ENCODE measurements around the gene PSMD8.

PSMD8 gene

GRCh38 chr19:38386971-38387549 lies 12.7 kb downstream of the PSMD8 start:
- TF ChIP-seq, protein P1, sequence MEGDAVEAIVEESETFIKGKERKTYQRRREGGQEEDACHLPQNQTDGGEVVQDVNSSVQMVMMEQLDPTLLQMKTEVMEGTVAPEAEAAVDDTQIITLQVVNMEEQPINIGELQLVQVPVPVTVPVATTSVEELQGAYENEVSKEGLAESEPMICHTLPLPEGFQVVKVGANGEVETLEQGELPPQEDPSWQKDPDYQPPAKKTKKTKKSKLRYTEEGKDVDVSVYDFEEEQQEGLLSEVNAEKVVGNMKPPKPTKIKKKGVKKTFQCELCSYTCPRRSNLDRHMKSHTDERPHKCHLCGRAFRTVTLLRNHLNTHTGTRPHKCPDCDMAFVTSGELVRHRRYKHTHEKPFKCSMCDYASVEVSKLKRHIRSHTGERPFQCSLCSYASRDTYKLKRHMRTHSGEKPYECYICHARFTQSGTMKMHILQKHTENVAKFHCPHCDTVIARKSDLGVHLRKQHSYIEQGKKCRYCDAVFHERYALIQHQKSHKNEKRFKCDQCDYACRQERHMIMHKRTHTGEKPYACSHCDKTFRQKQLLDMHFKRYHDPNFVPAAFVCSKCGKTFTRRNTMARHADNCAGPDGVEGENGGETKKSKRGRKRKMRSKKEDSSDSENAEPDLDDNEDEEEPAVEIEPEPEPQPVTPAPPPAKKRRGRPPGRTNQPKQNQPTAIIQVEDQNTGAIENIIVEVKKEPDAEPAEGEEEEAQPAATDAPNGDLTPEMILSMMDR (IDR thresholded peaks at IDR 0.05; ENCODE audit: low read depth, low read length, missing control alignments) = no peak
- DNase-seq (ENCODE audit: low read depth) = no peak
- H3K4me3 ChIP-seq (ENCODE audit: low read depth, low read length) = no peak overlapping the region; the same call in 1 of the 2 replicates

DNA sequence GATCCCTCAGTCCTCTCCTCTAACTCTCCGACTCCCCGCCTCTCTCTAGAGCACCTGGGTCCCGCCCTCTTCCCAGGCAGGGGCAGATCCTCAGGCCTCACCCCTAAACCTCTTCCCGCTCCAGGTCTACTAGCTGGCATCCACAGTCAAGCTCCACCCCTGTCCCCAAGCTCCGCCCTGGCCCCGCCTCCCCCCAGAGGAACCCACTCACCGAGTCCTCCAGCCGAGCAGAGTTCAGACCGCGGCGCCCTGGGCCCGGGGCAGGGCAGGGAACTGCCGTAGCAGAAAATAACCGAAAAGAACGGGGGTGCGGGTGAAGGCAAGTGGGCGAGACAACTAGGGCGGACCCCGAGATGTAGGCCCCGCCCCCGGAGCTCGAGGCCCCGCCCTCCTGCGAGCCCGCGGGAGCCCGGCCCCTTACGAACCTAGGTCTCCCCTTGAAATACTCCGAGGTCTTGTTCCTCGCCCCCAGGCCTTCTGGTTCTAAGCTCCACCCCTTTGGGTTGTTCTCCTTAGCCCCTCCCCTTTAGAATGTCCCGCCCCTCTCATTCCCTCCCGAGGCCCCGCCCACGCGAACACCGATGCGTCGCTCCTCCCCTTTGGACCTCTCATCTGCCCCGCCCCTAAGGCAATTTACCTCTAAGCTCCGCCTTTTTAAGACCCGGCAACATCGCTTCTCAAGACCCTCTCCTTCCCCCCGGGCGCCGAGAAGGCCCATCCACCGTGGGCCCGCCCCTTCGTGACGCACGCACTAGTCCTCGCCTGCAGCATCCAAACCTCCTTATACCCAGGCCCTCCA lies 13.4 kb downstream of the PSMD8 start, which contains the start of gene GGN:
Gene GGN, minus strand, starts transcription at position 485 of the 799 bp plus-strand sequence. CDS start 773 bp downstream, outside the sequence.
- H3K4me3 ChIP-seq (ENCODE audit: low read depth, low read length) = peak within 1 kb of the TSS; percentile 12
- TF ChIP-seq, protein P1 (IDR thresholded peaks at IDR 0.05; ENCODE audit: low read depth, low read length, missing control alignments) = no peak
- no peak for DNase-seq (ENCODE audit: low read depth)

- no peak for DNase-seq (ENCODE audit: low read depth)
- TF ChIP-seq, protein P1 (IDR thresholded peaks at IDR 0.05; ENCODE audit: low read depth, low read length, missing control alignments) = no peak
- H3K4me3 ChIP-seq (ENCODE audit: low read depth, low read length) = peak within 1 kb of the TSS; percentile 12
These were observed 14.2 kb downstream of the PSMD8 start, which contains the start of gene SPRED3 for GRCh38 chr19:38388349-38389100. TSS of gene SPRED3 (plus strand) at chr19:38388697. CDS start at chr19:38390303, 1,606 bp downstream.

GRCh38 chr19:38389101-38389925 lies 14.9 kb downstream of the PSMD8 start:
- no peak overlapping the region for H3K4me3 ChIP-seq (ENCODE audit: low read depth, low read length)
- DNase-seq (ENCODE audit: low read depth) = no peak
- TF ChIP-seq, protein P1 (IDR thresholded peaks at IDR 0.05; ENCODE audit: low read depth, low read length, missing control alignments) = no peak

- H3K4me3 ChIP-seq (ENCODE audit: low read depth, low read length) = no peak overlapping the region
- DNase-seq (ENCODE audit: low read depth) = no peak
- TF ChIP-seq, protein P1 (IDR thresholded peaks at IDR 0.05; ENCODE audit: low read depth, low read length, missing control alignments) = no peak
These were observed 15.9 kb downstream of the PSMD8 start for GRCh38 chr19:38389957-38390924.
